Transverse colon (tissue), 3 donors: ENCODE measurements around the gene SMIM20.

ENCODE experiments used
- EP300 ChIP-seq: sonication (generic); formaldehyde crosslinking; IDR thresholded peaks from one replicate; pipeline ENCODE4 v1.6.1; 2017; ENCODE audit warnings: antibody characterized with exemption, low read depth
- POLR2A ChIP-seq: fragments of 450-650 bp; IDR thresholded peaks from one replicate; pipeline ENCODE4 v1.6.1; 2016; ENCODE audit warnings: antibody characterized with exemption, mild to moderate bottlenecking, moderate library complexity
- TF ChIP-seq, protein P1 (sequence below), 5 experiments: fragments of 200-600 bp in 3 of 5; fragments of 450-650 bp in 2 of 5; sonication (generic) in 3 of 5; IDR thresholded peaks; 1 replicate in 2 of 5; 2 replicates in 3 of 5; pipeline ENCODE4 v1.5.1; 2016 to 2017; ENCODE audit warnings: antibody characterized with exemption in 5 of 5, inconsistent platforms in 3 of 5, mild to moderate bottlenecking in 2 of 5, moderate library complexity in 1 of 5

DNA sequence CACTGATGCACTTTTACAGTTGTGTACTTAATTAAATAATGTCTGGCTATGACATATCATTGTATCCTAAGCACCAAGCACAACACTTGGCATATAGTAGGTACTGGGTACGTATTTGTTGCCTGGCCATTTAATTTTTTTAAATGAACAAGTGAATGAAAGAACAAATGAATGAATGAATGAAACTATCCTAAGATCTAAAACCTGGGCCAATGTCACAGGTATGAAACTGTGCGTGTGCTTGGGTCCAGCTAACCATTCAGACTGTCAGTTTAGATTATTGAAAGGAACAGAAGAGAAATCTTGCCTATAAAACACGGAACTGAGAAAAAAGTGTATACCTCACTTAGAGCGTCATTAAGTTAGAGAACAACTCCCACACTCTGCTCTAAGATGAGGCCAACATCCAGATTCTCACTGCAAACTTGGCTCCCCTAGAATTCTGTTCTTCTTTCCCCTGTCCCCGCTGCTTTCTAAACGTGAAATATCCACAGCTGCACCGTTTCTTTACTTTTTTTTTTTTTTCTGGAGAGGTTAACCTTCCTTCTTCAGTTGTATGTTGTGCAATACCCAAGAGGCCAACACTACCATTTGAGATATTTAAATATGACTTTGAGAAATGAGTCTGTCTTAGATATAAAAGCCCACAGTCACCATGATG lies 33.9 kb upstream of the SMIM20 start:
- TF ChIP-seq, protein P1, sequence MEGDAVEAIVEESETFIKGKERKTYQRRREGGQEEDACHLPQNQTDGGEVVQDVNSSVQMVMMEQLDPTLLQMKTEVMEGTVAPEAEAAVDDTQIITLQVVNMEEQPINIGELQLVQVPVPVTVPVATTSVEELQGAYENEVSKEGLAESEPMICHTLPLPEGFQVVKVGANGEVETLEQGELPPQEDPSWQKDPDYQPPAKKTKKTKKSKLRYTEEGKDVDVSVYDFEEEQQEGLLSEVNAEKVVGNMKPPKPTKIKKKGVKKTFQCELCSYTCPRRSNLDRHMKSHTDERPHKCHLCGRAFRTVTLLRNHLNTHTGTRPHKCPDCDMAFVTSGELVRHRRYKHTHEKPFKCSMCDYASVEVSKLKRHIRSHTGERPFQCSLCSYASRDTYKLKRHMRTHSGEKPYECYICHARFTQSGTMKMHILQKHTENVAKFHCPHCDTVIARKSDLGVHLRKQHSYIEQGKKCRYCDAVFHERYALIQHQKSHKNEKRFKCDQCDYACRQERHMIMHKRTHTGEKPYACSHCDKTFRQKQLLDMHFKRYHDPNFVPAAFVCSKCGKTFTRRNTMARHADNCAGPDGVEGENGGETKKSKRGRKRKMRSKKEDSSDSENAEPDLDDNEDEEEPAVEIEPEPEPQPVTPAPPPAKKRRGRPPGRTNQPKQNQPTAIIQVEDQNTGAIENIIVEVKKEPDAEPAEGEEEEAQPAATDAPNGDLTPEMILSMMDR (IDR thresholded peaks at IDR 0.05): no peak
- TF ChIP-seq EP300: no peak
- TF ChIP-seq POLR2A: no peak
